Measurements from ENCODE around the gene CCDC174.

GRCh38 chr3:14620512-14620911 lies 31.1 kb upstream of the CCDC174 start:
- no peak for TF ChIP-seq CTCF (IDR thresholded peaks at IDR 0.05; ENCODE audit: low read depth, low read length, missing input control)
- no peak for TF ChIP-seq YY1 (IDR thresholded peaks at IDR 0.05)
- no peak for TF ChIP-seq GABPA (IDR thresholded peaks at IDR 0.05 in 1 of 2, conservative IDR thresholded peaks at IDR 0.05 in 1 of 2)
- TF ChIP-seq, protein P1, sequence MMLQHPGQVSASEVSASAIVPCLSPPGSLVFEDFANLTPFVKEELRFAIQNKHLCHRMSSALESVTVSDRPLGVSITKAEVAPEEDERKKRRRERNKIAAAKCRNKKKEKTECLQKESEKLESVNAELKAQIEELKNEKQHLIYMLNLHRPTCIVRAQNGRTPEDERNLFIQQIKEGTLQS (IDR thresholded peaks at IDR 0.05): no peak
- TF ChIP-seq MAX (IDR thresholded peaks at IDR 0.05): no peak
- no peak for TF ChIP-seq SP1 (IDR thresholded peaks at IDR 0.05)
- no peak for TF ChIP-seq JUND (IDR thresholded peaks at IDR 0.05)
- no peak for TF ChIP-seq FOXA2 (IDR thresholded peaks at IDR 0.05)

Measured in liver (tissue), 3 donors.